BE2C (cell line): ENCODE results near the gene COL8A2.

Source experiments
- DNase-seq: peaks from one replicate; pipeline ENCODE4 v3.0.0-alpha.2; 2020
- H3K27me3 ChIP-seq: fragments of 250-450 bp; sonication (Bioruptor Pico); 2 replicates; pipeline ENCODE4 v1.5.1; 2020; ENCODE audit warnings: mild to moderate bottlenecking
- H3K36me3 ChIP-seq: fragments of 250-450 bp; sonication (Bioruptor Pico); 2 replicates; pipeline ENCODE4 v1.5.1; 2020; ENCODE audit warnings: mild to moderate bottlenecking
- H3K4me1 ChIP-seq: fragments of 250-450 bp; sonication (Bioruptor Pico); 2 replicates; pipeline ENCODE4 v1.5.1; 2020
- H3K4me3 ChIP-seq: 2 replicates; pipeline ENCODE4 v1.5.1; 2011; ENCODE audit warnings: low read depth, low read length
- H3K9me3 ChIP-seq: fragments of 250-450 bp; sonication (Bioruptor Pico); 2 replicates; pipeline ENCODE4 v1.5.1; 2020
- TF ChIP-seq, protein P1 (sequence below): IDR thresholded peaks from 2 replicates; pipeline ENCODE4 v1.5.1; 2012; ENCODE audit warnings: mild to moderate bottlenecking, low read depth, low read length

The COL8A2 gene

GRCh38 chr1:36119456-36119855, 5.6 kb downstream of the COL8A2 start:
- Histone ChIP-seq H3K4me1 (no peaks in the 10 kb centered on the region), H3K9me3 (no peaks in the 10 kb centered on the region), H3K36me3 (no peaks in the 10 kb centered on the region), H3K27me3 (no peaks in the 10 kb centered on the region), H3K4me3 (no peak overlapping the region)
- TF ChIP-seq, protein P1, sequence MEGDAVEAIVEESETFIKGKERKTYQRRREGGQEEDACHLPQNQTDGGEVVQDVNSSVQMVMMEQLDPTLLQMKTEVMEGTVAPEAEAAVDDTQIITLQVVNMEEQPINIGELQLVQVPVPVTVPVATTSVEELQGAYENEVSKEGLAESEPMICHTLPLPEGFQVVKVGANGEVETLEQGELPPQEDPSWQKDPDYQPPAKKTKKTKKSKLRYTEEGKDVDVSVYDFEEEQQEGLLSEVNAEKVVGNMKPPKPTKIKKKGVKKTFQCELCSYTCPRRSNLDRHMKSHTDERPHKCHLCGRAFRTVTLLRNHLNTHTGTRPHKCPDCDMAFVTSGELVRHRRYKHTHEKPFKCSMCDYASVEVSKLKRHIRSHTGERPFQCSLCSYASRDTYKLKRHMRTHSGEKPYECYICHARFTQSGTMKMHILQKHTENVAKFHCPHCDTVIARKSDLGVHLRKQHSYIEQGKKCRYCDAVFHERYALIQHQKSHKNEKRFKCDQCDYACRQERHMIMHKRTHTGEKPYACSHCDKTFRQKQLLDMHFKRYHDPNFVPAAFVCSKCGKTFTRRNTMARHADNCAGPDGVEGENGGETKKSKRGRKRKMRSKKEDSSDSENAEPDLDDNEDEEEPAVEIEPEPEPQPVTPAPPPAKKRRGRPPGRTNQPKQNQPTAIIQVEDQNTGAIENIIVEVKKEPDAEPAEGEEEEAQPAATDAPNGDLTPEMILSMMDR = no peak
- DNase-seq = no peak

GRCh38 chr1:36118447-36119204, 6.4 kb downstream of the COL8A2 start:
- TF ChIP-seq, protein P1 = no peak
- no peaks in the 10 kb centered on the region for H3K4me1 ChIP-seq
- H3K9me3 ChIP-seq = no peaks in the 10 kb centered on the region
- no peak for DNase-seq
- no peaks in the 10 kb centered on the region for H3K27me3 ChIP-seq
- no peak overlapping the region for H3K4me3 ChIP-seq
- no peaks in the 10 kb centered on the region for H3K36me3 ChIP-seq

DNA sequence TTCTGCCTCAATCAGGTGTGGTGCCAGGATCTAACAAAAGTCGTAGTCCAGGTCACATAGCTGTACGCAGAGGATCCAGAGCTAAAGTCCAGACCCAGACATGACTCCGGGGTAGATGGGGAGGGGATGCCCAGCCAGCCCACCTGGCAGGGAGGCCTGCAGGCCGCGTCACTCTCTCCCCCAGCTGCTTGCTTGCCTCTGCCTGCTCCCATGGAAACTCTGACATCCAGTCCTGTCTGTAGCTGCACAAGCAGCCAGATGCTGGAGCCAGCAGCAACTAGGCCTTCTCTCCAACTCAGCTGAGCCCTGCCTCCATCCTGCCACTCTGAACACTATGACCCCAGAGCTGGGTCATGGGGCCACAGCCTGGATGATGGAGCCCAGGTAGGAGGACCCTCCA, 8.1 kb downstream of the COL8A2 start:
- no peak for DNase-seq
- Histone ChIP-seq H3K4me3 (no peak overlapping the region), H3K4me1 (no peaks in the 10 kb centered on the region), H3K27me3 (no peaks in the 10 kb centered on the region), H3K36me3 (no peaks in the 10 kb centered on the region), H3K9me3 (no peaks in the 10 kb centered on the region)
- TF ChIP-seq, protein P1 = no peak

DNA sequence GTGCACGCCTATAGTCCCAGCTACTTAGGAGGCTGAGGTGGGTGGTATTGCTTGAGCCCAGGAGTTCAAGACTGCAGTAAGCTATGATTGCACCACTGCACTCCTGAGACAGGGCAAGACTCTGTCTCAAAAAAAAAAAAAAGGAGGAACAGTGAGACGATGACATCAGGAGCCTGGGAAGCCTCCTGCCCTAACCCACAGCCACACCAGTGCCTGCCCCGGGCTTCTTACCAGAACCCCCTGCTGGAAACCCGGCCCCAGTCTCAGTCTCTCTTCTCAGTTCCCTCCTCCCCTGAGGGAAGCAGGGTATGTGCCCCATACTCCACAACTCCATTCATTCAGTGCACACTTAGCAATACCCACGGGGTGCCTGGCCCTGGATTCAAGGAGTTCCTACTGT, 9.1 kb downstream of the COL8A2 start:
- Histone ChIP-seq H3K4me3 (no peak overlapping the region), H3K9me3 (no peaks in the 10 kb centered on the region), H3K36me3 (no peaks in the 10 kb centered on the region), H3K4me1 (no peaks in the 10 kb centered on the region), H3K27me3 (no peaks in the 10 kb centered on the region)
- TF ChIP-seq, protein P1 = no peak
- no peak for DNase-seq

- no peak for DNase-seq
- TF ChIP-seq, protein P1 = no peak
Observed at GRCh38 chr1:36115200-36115669, 9.8 kb downstream of the COL8A2 start.

GRCh38 chr1:36114371-36114770, 10.7 kb downstream of the COL8A2 start:
- H3K36me3 ChIP-seq = no peaks in the 10 kb centered on the region
- no peak for DNase-seq
- H3K4me3 ChIP-seq = no peak overlapping the region
- H3K27me3 ChIP-seq = no peaks in the 10 kb centered on the region
- no peaks in the 10 kb centered on the region for H3K9me3 ChIP-seq
- TF ChIP-seq, protein P1 = no peak
- no peaks in the 10 kb centered on the region for H3K4me1 ChIP-seq

More at GRCh38 chr1:36115200-36115669, 9.8 kb downstream of the COL8A2 start:
- Histone ChIP-seq H3K27me3 (no peaks in the 10 kb centered on the region), H3K4me1 (no peaks in the 10 kb centered on the region), H3K9me3 (no peaks in the 10 kb centered on the region), H3K36me3 (no peaks in the 10 kb centered on the region), H3K4me3 (no peak overlapping the region)
